ENCODE data around the gene RASGRF1. TPM values are rescaled to one million over a fixed set of nuclear protein-coding genes. Genes with fewer than 3 reads are reported as not detected.

Gene RASGRF1
- total and polyA plus RNA-seq, 2 experiments from 2014 or later, result 0.05 to 0.24 TPM

DNA sequence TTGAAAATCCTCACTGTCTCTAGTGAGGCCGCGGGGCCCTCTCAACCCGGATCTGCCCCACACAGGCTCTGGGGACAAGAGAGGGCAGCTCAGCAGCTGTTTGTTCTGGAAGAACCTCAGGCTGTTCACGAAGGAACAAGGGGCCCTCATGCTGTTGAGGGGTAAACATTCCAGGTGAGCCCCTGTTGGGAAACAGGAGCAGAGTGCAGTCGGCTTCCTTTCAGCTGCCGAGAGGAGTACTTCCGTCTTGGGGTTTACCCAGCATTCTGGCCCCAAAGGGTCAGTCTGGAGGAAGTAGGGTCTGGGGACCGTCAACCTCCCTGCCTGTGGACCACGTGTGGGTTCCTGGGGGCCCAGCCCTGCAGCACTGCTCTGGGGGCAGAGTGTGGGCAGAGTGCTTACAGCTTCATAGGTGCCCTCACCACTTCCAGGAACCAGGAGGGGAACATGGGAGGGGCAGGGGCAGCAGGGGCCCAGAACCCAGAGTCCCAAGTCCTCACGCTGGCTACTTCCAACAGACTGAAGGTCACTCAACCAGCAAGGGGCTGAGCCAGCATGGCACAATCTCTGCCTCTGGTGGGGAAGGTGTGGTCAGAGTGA is 96.5 kb downstream of the RASGRF1 start (continued):
- TF ChIP-seq, protein P1, sequence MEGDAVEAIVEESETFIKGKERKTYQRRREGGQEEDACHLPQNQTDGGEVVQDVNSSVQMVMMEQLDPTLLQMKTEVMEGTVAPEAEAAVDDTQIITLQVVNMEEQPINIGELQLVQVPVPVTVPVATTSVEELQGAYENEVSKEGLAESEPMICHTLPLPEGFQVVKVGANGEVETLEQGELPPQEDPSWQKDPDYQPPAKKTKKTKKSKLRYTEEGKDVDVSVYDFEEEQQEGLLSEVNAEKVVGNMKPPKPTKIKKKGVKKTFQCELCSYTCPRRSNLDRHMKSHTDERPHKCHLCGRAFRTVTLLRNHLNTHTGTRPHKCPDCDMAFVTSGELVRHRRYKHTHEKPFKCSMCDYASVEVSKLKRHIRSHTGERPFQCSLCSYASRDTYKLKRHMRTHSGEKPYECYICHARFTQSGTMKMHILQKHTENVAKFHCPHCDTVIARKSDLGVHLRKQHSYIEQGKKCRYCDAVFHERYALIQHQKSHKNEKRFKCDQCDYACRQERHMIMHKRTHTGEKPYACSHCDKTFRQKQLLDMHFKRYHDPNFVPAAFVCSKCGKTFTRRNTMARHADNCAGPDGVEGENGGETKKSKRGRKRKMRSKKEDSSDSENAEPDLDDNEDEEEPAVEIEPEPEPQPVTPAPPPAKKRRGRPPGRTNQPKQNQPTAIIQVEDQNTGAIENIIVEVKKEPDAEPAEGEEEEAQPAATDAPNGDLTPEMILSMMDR (conservative IDR thresholded peaks at IDR 0.05; ENCODE audit: low read depth in 2 of 2), result no peak
- TF ChIP-seq NANOG (IDR thresholded peaks at IDR 0.05; ENCODE audit: borderline replicate concordance) (no peak), STAT1 (IDR thresholded peaks at IDR 0.05; ENCODE audit: unreplicated experiment) (no peak)

DNA sequence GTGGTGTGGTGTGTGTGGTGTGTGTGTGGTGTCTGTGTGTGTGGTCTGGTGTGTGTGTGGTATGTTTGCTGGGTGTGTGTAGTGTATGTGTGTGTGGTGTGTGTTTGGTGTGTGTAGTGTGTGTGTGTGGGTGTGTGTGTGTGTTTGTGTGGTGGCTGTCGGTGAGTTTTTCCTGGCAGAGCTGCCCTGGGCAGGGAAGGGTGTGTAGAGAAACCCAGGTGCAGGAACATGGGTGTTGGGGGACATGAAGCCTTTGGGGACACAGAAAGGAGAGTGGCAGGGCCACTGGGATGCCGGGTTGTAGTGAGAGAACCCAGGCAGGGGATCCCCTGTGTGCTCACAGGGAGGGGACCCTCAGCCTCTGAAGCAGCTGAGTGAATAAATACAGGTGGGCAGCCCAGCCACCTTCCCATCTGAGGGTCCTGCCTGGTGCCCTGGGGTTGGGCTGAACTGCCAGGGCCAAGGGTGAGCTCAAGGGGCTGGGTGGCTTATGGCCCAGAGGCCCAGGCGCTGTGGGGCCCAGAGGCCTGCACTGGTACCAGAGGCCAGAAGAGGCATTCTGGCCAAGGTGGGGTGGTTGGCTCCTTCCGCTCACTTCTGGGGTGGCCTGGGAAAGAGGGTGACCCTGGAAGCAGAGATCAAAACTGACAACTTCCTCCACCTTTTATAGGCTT is 97.2 kb downstream of the RASGRF1 start:
- no peaks in the 10 kb centered on the region for H3K79me2 ChIP-seq (replicated peaks; ENCODE audit: insufficient read depth)
- peaks cover 10% of the 10 kb centered on the region for H3K4me1 Mint-ChIP-seq
- no peaks in the 10 kb centered on the region for H3K36me3 Mint-ChIP-seq (ENCODE audit: low read depth)
- no peaks in the 10 kb centered on the region for H3K36me3 ChIP-seq (ENCODE audit: insufficient read depth)
- ATAC-seq (no peak), DNase-seq (ENCODE audit: low spot score) (no peak)
- H3K4me3 Mint-ChIP-seq, result no peak overlapping the region
- no peaks in the 10 kb centered on the region for H3K27me3 ChIP-seq (ENCODE audit: insufficient read depth)
- H3K27ac ChIP-seq (ENCODE audit: low read depth), result no peak overlapping the region
- no peaks in the 10 kb centered on the region for H3K9me2 ChIP-seq (ENCODE audit: insufficient read depth)
- no peak overlapping the region for H3K4me3 ChIP-seq
- no peak overlapping the region for H2AFZ ChIP-seq
- peaks cover 4% of the 10 kb centered on the region for H3K27me3 Mint-ChIP-seq (ENCODE audit: insufficient read depth, low read depth, poor library complexity)
- H3K4me1 ChIP-seq (ENCODE audit: insufficient read depth), result no peaks in the 10 kb centered on the region
- H4K20me1 ChIP-seq (replicated peaks; ENCODE audit: insufficient read depth), result no peaks in the 10 kb centered on the region
- H3K9me3 Mint-ChIP-seq, result peaks cover 4% of the 10 kb centered on the region; the same call in 1 of the 3 replicates
- H3K27ac Mint-ChIP-seq, result no peak overlapping the region
- TF ChIP-seq, protein P1 (conservative IDR thresholded peaks at IDR 0.05; ENCODE audit: low read depth in 2 of 2), result no peak
- no peak for TF ChIP-seq EZH2 (IDR thresholded peaks at IDR 0.05; ENCODE audit: low read depth, unreplicated experiment)
- TF ChIP-seq JUNB (IDR thresholded peaks at IDR 0.05; ENCODE audit: unreplicated experiment), result no peak
- TF ChIP-seq, protein P2, sequence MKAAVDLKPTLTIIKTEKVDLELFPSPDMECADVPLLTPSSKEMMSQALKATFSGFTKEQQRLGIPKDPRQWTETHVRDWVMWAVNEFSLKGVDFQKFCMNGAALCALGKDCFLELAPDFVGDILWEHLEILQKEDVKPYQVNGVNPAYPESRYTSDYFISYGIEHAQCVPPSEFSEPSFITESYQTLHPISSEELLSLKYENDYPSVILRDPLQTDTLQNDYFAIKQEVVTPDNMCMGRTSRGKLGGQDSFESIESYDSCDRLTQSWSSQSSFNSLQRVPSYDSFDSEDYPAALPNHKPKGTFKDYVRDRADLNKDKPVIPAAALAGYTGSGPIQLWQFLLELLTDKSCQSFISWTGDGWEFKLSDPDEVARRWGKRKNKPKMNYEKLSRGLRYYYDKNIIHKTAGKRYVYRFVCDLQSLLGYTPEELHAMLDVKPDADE (IDR thresholded peaks at IDR 0.05), result no peak
- no peak overlapping the region for H3K4me2 ChIP-seq
- H3F3A ChIP-seq (replicated peaks; ENCODE audit: low read depth), result no peaks in the 10 kb centered on the region

All from GM23338 (cell line).